Neural crest cell (in vitro differentiated cells): ENCODE measurements around the gene FECH. TPM values are rescaled to one million over a fixed set of nuclear protein-coding genes. Genes with fewer than 3 reads are reported as not detected.
"Not testable (repeated sequence)": the region's sequence is repeated elsewhere in the genome, so short reads cannot be mapped to it uniquely, and the experiment has no call there.

Experiments
- DNase-seq: peaks from one replicate; pipeline ENCODE4 v3.0.0; 2021; ENCODE audit warnings: low read depth, mixed read lengths, low spot score
- H3K27ac Mint-ChIP-seq: one replicate; pipeline ENCODE4 v1.8.0; 2021; ENCODE audit warnings: mild to moderate bottlenecking, mixed read lengths; ENCODE audit not compliant: unreplicated experiment
- H3K27me3 Mint-ChIP-seq: 2 replicates; pipeline ENCODE4 v1.8.0; 2021; ENCODE audit warnings: low read depth, mild to moderate bottlenecking, mixed read lengths
- H3K36me3 Mint-ChIP-seq: 2 replicates; pipeline ENCODE4 v1.8.0; 2021; ENCODE audit warnings: low read depth, mild to moderate bottlenecking, mixed read lengths
- H3K4me1 Mint-ChIP-seq: 2 replicates; pipeline ENCODE4 v1.8.0; 2021; ENCODE audit warnings: mixed read lengths
- H3K4me3 Mint-ChIP-seq: one replicate; pipeline ENCODE4 v1.8.0; 2021; ENCODE audit warnings: mild to moderate bottlenecking, mixed read lengths
- H3K9me3 Mint-ChIP-seq: 2 replicates; pipeline ENCODE4 v1.8.0; 2021; ENCODE audit warnings: mixed read lengths
- CTCF ChIP-seq: fragments of 200-600 bp; sonication (generic); conservative IDR thresholded peaks from 2 replicates; pipeline ENCODE4 v1.5.0; 2021; ENCODE audit warnings: antibody characterized with exemption, mild to moderate bottlenecking
- total RNA-seq: library from RNA; stranded (reverse); gene quantifications from 2 replicates; pipeline ENCODE4 v1.2.1, GENCODE V29; 2021

The FECH gene
- total RNA-seq, 1 donor from 2014 or later = 16.9 TPM

GRCh38 chr18:57533006-57533867, 53.3 kb downstream of the FECH start:
- Mint-ChIP-seq H3K9me3 (no peaks in the 10 kb centered on the region), H3K36me3 (no peaks in the 10 kb centered on the region), H3K27ac (no peak overlapping the region), H3K27me3 (peaks cover 5% of the 10 kb centered on the region), H3K4me3 (peak overlapping the region; percentile 1), H3K4me1 (peaks cover 35% of the 10 kb centered on the region)
- DNase-seq = peak; percentile 14
- TF ChIP-seq CTCF = no peak

- Mint-ChIP-seq H3K36me3 (no peaks in the 10 kb centered on the region), H3K27me3 (peaks cover 3% of the 10 kb centered on the region), H3K9me3 (peaks cover 3% of the 10 kb centered on the region), H3K27ac (no peak overlapping the region), H3K4me3 (no peak overlapping the region), H3K4me1 (peaks cover 25% of the 10 kb centered on the region)
- DNase-seq = no peak
- TF ChIP-seq CTCF = no peak
Measured at GRCh38 chr18:57529151-57529550, 57.4 kb downstream of the FECH start.

- Mint-ChIP-seq H3K36me3 (no peaks in the 10 kb centered on the region), H3K9me3 (peaks cover 3% of the 10 kb centered on the region), H3K4me1 (peaks cover 10% of the 10 kb centered on the region), H3K4me3 (no peak overlapping the region), H3K27me3 (peaks cover 2% of the 10 kb centered on the region), H3K27ac (no peak overlapping the region)
- TF ChIP-seq CTCF = no peak
- DNase-seq = no peak
Measured at GRCh38 chr18:57527556-57528229, 58.8 kb downstream of the FECH start.

GRCh38 chr18:57523171-57523956, 63.1 kb downstream of the FECH start:
- H3K4me1 Mint-ChIP-seq = peaks cover 8% of the 10 kb centered on the region
- no peak overlapping the region for H3K4me3 Mint-ChIP-seq
- no peak for DNase-seq
- H3K27me3 Mint-ChIP-seq = no peaks in the 10 kb centered on the region
- no peaks in the 10 kb centered on the region for H3K36me3 Mint-ChIP-seq
- H3K27ac Mint-ChIP-seq = no peak overlapping the region
- peaks cover 3% of the 10 kb centered on the region for H3K9me3 Mint-ChIP-seq
- no peak for TF ChIP-seq CTCF

GRCh38 chr18:57522348-57522747, 64.2 kb downstream of the FECH start:
- not testable (repeated sequence) for H3K9me3 Mint-ChIP-seq, H3K27me3 Mint-ChIP-seq, DNase-seq, H3K27ac Mint-ChIP-seq, H3K36me3 Mint-ChIP-seq, H3K4me1 Mint-ChIP-seq, H3K4me3 Mint-ChIP-seq
